Stromal cell of bone marrow (primary cell): Measurements from ENCODE around the gene KLHL29.

Experiments used
- DNase-seq: peaks from one replicate; pipeline ENCODE4 v3.0.0-alpha.2; 2012; ENCODE audit warnings: low read depth

Gene KLHL29

DNA sequence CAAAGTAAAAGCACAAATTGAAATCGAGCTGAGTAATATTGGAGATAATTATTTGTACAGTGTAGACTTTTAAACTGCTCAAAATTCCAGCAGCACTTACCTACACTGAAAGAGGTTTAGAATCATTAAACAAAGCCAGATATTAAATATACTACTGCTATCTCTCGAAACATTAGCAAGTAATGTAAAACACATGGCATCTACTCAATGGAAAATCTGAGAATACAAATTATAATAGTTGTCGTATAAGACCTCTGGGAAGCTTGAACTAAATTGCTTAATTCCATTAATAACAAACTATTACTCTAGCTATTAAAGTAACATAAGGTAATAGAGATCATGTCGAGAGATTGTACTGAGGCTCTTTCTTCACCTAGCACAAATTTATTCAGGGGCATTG, 108.9 kb downstream of the KLHL29 start:
- no peak for DNase-seq

- DNase-seq = no peak
Observed at GRCh38 chr2:23494286-23494685, 109.3 kb downstream of the KLHL29 start.

- no peak for DNase-seq
Observed at GRCh38 chr2:23495661-23496114, 110.7 kb downstream of the KLHL29 start.

DNA sequence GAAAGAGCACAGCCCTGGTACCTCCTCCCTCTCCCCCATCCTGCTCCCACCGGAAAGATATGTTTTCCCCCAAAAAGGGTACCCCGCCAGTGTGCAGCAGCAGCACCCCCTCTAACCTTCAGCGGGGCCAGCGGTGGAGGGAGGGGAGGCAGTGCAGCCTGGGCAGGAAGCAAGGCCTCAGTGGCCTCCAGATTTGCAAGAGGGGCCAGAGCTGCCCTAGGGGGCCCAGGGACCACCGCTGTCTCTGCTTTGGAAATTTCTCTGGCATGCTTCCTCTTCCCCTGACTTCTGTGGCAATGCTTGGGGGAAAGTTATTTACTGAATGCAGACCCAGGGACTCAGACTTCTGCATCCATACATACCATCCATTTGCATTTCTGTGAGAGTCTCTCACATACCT, 111.5 kb downstream of the KLHL29 start:
- DNase-seq = no peak

GRCh38 chr2:23497063-23497462, 112.1 kb downstream of the KLHL29 start:
- peak; percentile 64 for DNase-seq

- DNase-seq = no peak
Observed at GRCh38 chr2:23497536-23497935, 112.6 kb downstream of the KLHL29 start.

GRCh38 chr2:23498943-23499342, 114.0 kb downstream of the KLHL29 start:
- DNase-seq = peak; percentile 24

GRCh38 chr2:23499439-23499838, 114.5 kb downstream of the KLHL29 start:
- DNase-seq = no peak

- no peak for DNase-seq
Observed at GRCh38 chr2:23500836-23501235, 115.9 kb downstream of the KLHL29 start.

DNA sequence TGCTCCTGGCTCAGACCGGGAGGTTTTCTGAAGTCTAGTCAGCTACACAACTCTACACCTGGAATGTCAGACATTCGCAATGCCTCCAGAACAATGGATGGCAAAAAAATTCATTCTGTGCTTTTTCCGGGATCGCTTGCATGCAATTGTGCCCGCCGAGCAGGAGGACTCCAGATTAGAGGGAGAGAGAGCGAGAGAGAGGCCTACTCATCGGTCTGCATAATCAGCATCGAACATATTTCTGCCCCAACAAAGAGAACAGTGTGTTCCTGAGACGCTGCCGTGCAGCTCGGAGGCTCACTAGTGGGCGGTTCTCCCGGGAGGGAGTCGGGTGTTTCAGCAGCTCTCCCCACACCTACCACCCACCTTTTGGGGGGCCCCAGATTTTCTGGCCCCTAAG, 117.1 kb downstream of the KLHL29 start:
- no peak for DNase-seq

- DNase-seq = no peak
Observed at GRCh38 chr2:23503097-23503496, 118.1 kb downstream of the KLHL29 start.

- no peak for DNase-seq
Observed at GRCh38 chr2:23503682-23504081, 118.7 kb downstream of the KLHL29 start.

DNA sequence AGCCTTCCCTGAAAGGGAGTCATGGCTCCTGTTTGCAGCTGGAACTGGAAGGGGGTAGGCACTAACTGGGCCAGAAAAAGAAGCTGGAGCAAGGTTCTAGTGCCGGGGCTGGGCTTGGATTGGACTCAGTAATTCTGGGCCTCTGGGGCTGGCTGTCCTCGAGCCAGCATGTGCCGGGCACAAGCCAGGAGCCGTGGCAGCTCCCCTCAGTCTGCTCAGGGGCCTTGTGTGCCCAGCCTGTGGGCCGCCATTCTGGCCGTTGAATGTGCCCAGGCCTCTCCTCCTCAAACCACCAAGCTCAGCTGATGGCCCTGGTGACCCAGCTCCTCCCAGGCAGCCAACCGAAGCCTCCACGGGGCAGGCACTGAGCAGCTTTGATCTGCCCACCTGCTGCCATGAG, 119.6 kb downstream of the KLHL29 start:
- DNase-seq = no peak

GRCh38 chr2:23505218-23505983, 120.4 kb downstream of the KLHL29 start:
- DNase-seq = no peak

GRCh38 chr2:23505984-23506380, 121.0 kb downstream of the KLHL29 start:
- no peak for DNase-seq

GRCh38 chr2:23506531-23507266, 121.7 kb downstream of the KLHL29 start:
- DNase-seq = no peak

DNA sequence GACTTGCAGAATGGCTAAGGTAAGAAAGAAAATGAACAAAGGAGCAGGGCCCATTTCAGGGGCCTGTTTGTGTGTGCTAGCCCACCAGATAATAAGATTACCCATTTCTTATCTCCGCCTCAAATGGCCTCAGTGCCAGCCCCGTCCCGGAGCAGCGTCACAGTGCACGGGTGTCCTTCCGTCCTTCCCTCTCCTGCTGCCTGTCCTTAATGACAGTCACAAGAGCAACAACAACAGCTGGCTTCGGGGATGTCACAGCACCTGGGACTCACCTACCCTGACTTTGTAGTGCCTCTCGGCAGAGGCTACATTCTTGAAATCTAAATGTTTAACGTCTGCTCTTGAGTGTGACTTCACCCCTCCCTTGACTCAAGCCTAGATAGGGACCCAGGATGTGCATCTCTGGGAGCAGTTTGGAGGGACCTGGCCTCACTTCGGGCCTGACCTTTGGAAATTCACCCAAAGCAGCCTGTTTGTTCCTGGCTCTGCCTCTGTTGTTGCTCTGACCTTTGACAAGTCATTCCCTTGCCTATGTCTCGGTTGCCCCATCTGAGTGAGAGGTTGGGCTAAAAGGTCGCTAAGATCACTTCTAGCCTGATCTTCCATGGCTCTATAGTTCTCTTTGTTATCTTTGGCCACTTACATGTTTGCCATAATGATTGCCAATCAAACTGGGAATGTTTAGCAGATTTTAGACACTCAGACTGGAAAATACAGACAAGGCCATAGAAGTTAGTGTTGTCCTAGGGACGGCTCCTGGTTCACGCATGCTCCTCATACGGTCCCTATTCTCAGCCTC, 122.5 kb downstream of the KLHL29 start:
- no peak for DNase-seq

DNA sequence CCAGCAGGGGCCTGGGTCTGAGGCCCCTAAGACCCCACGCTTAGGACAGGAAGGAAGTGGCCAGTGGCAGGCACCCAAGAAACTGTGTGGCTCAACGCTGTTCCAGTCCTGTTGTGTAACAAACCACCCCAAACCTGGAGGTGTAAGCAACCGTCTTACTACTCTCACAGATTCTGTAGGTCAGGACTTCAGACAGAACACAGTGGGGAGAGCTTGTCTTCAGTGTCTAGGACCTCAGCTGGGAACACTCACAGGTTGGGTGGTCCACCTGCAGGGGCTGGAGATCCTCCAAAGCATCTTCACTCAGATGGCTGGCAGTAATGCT, 123.0 kb downstream of the KLHL29 start:
- no peak for DNase-seq

DNA sequence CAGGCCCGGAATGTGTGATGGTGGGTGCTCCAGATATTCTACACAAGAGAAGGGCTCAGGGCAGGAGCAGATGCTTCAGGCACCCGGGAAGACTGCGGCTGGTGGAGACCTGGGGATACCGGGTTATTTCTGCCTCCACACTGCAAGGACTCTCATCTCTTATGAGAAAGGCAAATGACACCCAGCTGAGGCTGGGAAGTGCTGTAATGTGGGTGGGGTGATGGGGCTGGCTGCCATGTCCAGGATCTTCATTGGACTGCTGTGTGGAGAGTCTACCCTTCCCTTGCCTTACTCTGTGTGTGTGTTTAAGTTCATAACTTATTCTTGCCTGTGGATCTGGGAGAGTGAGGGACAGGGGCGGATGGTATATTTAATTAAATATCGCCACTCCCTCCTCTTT, 124.1 kb downstream of the KLHL29 start:
- DNase-seq = no peak

- no peak for DNase-seq
Observed at GRCh38 chr2:23509596-23510292, 124.8 kb downstream of the KLHL29 start.

DNA sequence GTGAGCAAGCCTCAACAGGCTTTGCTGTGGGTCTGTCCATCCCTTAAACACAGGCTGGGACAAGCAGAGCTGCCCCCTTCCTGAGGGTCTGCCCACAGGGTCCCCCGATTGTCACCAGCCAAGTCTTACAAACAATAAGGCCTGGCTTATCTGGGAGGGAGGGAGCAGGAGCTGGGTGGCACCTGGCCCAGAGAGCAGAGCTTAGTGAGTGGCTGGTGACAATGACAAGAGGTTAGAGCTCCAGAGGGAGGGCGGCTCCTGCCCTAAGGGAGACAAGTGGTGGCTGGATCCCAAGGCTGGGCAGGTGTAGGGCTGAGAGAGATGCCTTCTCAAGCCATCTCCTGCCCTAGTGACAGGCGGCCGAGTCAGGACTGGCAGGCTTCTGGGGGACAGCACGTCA, 125.5 kb downstream of the KLHL29 start:
- DNase-seq = no peak

- DNase-seq = no peak
Observed at GRCh38 chr2:23512778-23513177, 127.8 kb downstream of the KLHL29 start.
